K562 (cell line): ENCODE results near the gene CNIH3.

ENCODE experiments used
- ATF1 ChIP-seq, 2 experiments: fragments of 450-650 bp in 1 of 2; IDR thresholded peaks; 2 replicates each; pipeline ENCODE4 v1.6.1; 2016; ENCODE audit warnings: missing compliant biosample characterization in 1 of 2, missing genetic modification characterization in 1 of 2
- CHD1 ChIP-seq: fragments of 200-600 bp; sonication (generic); IDR thresholded peaks from one replicate; pipeline ENCODE4 v1.6.1; 2012; ENCODE audit warnings: mild to moderate bottlenecking, moderate library complexity, low read length, inconsistent platforms
- EZH2 ChIP-seq: IDR thresholded peaks from 2 replicates; pipeline ENCODE4 v1.6.1; 2012; ENCODE audit warnings: low read depth, mild to moderate bottlenecking, inconsistent platforms, low read length, borderline replicate concordance
- KAT7 ChIP-seq: sonication (generic); formaldehyde crosslinking; IDR thresholded peaks from 2 replicates; pipeline ENCODE4 v1.8.0; 2022; ENCODE audit warnings: missing genetic modification reagents, mild to moderate bottlenecking, borderline replicate concordance
- SMC3 ChIP-seq: conservative IDR thresholded peaks from 2 replicates; pipeline ENCODE4 v1.6.1; 2011; ENCODE audit warnings: low read depth, low read length, improper control_type of control experiment; ENCODE audit not compliant: insufficient read depth
- ZNF217 ChIP-seq: sonication (generic); formaldehyde crosslinking; IDR thresholded peaks from 2 replicates; pipeline ENCODE4 v1.8.0; 2022; ENCODE audit warnings: mild to moderate bottlenecking, missing genetic modification reagents

DNA sequence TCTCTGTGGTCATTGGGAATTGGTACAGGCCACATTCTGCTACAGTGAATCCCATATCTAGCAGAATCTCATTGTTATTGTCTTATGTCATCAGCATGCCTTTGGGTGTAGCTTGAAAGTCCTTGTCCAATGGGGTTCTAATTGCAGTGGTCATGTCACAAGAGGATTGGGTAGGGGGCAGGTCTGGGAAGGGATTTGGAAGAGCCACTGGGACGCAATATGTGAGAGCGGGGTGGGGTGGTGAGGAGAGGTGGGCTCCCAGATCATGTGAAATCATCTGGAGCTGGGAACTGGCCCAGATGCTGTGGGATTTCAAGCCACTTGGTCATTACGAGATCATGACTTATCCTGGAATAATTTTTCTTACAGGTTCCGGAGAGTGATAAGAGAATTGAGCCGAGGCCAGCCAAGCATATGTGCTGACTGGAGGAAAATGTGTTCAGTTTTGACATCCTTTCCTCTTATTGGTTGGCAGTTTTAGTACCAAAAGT is 16.3 kb downstream of the CNIH3 start:
- TF ChIP-seq ATF1 (CRISPR knock-in tag; IDR thresholded peaks at IDR 0.05) (no peak), ATF1 (tag; IDR thresholded peaks at IDR 0.05) (no peak), KAT7 (CRISPR knock-in tag) (no peak), ZNF217 (CRISPR knock-in tag) (no peak), SMC3 (no peak), CHD1 (no peak), EZH2 (no peak)
